NOMO-1 treated with DMSO at 0.1 percent for 48 hours (cell line): Measurements from ENCODE around the gene PSMD5.

ENCODE experiments used
- DNase-seq: peaks from one replicate; lab custom pipeline; 2025; ENCODE audit not compliant: unreplicated experiment; lab: John Stamatoyannopoulos, UW

Gene PSMD5

GRCh38 chr9:120875643-120875953, 32.9 kb upstream of the PSMD5 start:
- DNase-seq = no peak

- DNase-seq = no peak
These were observed 32.5 kb upstream of the PSMD5 start for GRCh38 chr9:120875195-120875565.

- DNase-seq = no peak
These were observed 31.8 kb upstream of the PSMD5 start for GRCh38 chr9:120874226-120875194.

GRCh38 chr9:120873512-120873911, 30.8 kb upstream of the PSMD5 start:
- DNase-seq = no peak

GRCh38 chr9:120872791-120873502, 30.2 kb upstream of the PSMD5 start:
- no peak for DNase-seq

GRCh38 chr9:120870206-120870605, 27.5 kb upstream of the PSMD5 start:
- DNase-seq = no peak

GRCh38 chr9:120869726-120870125, 27.0 kb upstream of the PSMD5 start:
- DNase-seq = no peak

- no peak for DNase-seq
These were observed 26.6 kb upstream of the PSMD5 start for GRCh38 chr9:120869360-120869687.

GRCh38 chr9:120868676-120869359, 26.1 kb upstream of the PSMD5 start:
- DNase-seq = peak; percentile 96

- DNase-seq = peak; percentile 92
These were observed 25.6 kb upstream of the PSMD5 start for GRCh38 chr9:120868339-120868675.

GRCh38 chr9:120867676-120868338, 25.1 kb upstream of the PSMD5 start:
- DNase-seq = no peak

GRCh38 chr9:120866651-120867050, 23.9 kb upstream of the PSMD5 start:
- DNase-seq = no peak

GRCh38 chr9:120865809-120866208, 23.1 kb upstream of the PSMD5 start:
- no peak for DNase-seq

GRCh38 chr9:120865176-120865575, 22.5 kb upstream of the PSMD5 start:
- DNase-seq = no peak

- DNase-seq = no peak
These were observed 22.0 kb upstream of the PSMD5 start for GRCh38 chr9:120864719-120865118.

GRCh38 chr9:120863833-120864232, 21.1 kb upstream of the PSMD5 start:
- DNase-seq = no peak

GRCh38 chr9:120862452-120862851, 19.7 kb upstream of the PSMD5 start:
- DNase-seq = no peak

- no peak for DNase-seq
These were observed 19.2 kb upstream of the PSMD5 start for GRCh38 chr9:120861935-120862334.

GRCh38 chr9:120860083-120860482, 17.4 kb upstream of the PSMD5 start:
- no peak for DNase-seq

- DNase-seq = no peak
These were observed 16.6 kb upstream of the PSMD5 start for GRCh38 chr9:120859361-120859760.

GRCh38 chr9:120857902-120858301, 15.2 kb upstream of the PSMD5 start:
- no peak for DNase-seq

- no peak for DNase-seq
These were observed 14.8 kb upstream of the PSMD5 start for GRCh38 chr9:120857481-120857880.
